Measurements from ENCODE around the gene COL5A1. TPM values are rescaled to one million over a fixed set of nuclear protein-coding genes. Genes with fewer than 3 reads are reported as not detected.

COL5A1 gene
- total and polyA plus RNA-seq, 2 donors (not counting 1 experiment from before 2014, with no cell fraction given) = 72.8 to 109 TPM

DNA sequence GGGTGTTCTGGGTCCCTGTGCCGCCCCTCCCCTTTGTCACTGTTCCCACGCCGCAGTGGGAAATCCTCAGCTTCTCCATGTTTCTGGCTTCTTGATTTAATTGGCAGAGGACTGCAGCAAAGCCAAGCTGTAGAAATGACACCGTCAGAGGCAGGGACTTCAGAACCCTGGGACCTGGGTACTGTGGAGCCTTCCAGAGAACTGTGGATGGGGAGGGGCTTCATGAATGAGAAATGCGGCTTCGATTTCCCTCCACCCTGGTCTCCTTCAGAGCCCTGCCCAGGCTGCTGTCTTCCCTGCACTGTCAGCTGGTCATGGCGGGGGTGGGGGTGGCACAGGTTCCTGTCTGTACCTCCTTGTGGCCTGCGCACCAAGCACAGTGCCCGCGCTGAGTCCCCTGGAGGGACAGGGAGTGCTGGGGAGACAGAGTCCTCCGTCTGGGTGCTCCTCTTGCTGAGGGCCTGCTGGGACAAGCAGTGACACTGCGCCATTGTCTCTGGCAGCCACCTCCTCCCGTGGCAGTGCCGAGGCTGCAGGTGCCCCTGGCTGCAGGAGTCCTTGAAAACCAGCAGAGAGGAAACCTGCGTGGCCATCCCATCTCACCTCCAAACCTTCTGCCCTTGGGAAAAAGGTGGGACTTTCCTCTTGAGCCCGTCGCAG is 47.2 kb downstream of the COL5A1 start:
- peaks cover 18% of the 10 kb centered on the region for H3K36me3 ChIP-seq (ENCODE audit: control insufficient read depth, insufficient read depth, low read length)
- no peak overlapping the region for H3K4me3 ChIP-seq (replicated peaks in 1 of 4; ENCODE audit: control extremely low read depth in 1 of 4, insufficient read depth in 1 of 4, low read depth in 3 of 4, low read length in 4 of 4)
- H3K4me2 ChIP-seq (ENCODE audit: extremely low read depth, insufficient read depth, low read length) = no peak overlapping the region
- H3K27me3 ChIP-seq (ENCODE audit: control insufficient read depth, insufficient read depth, low read length) = no peaks in the 10 kb centered on the region
- H2AFZ ChIP-seq (ENCODE audit: low read length) = no peak overlapping the region
- peaks cover 15% of the 10 kb centered on the region for H3K4me1 ChIP-seq (ENCODE audit: control insufficient read depth, extremely low read depth, insufficient read depth, low read length)
- peaks cover 51% of the 10 kb centered on the region for H3K79me2 ChIP-seq (ENCODE audit: control insufficient read depth, insufficient read depth, low read length)
- no peak for TF ChIP-seq EZH2 (IDR thresholded peaks at IDR 0.05; ENCODE audit: low read length, missing control alignments)
- TF ChIP-seq, protein P1, sequence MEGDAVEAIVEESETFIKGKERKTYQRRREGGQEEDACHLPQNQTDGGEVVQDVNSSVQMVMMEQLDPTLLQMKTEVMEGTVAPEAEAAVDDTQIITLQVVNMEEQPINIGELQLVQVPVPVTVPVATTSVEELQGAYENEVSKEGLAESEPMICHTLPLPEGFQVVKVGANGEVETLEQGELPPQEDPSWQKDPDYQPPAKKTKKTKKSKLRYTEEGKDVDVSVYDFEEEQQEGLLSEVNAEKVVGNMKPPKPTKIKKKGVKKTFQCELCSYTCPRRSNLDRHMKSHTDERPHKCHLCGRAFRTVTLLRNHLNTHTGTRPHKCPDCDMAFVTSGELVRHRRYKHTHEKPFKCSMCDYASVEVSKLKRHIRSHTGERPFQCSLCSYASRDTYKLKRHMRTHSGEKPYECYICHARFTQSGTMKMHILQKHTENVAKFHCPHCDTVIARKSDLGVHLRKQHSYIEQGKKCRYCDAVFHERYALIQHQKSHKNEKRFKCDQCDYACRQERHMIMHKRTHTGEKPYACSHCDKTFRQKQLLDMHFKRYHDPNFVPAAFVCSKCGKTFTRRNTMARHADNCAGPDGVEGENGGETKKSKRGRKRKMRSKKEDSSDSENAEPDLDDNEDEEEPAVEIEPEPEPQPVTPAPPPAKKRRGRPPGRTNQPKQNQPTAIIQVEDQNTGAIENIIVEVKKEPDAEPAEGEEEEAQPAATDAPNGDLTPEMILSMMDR (conservative IDR thresholded peaks at IDR 0.05 in 1 of 2, IDR thresholded peaks at IDR 0.05 in 1 of 2; ENCODE audit: low read depth in 1 of 2, low read length in 2 of 2) = no peak
- H3K9me3 ChIP-seq (ENCODE audit: control insufficient read depth, insufficient read depth, low read depth, low read length) = no peaks in the 10 kb centered on the region
- no peak overlapping the region for H3K9ac ChIP-seq (ENCODE audit: insufficient read depth, low read length)
- DNase-seq (ENCODE audit: low read depth in 2 of 2) = no peak
- no peak overlapping the region for H3K27ac ChIP-seq (ENCODE audit: insufficient read depth, low read length)
- H4K20me1 ChIP-seq (ENCODE audit: control insufficient read depth, extremely low read depth, insufficient read depth, low read length) = peaks cover 1% of the 10 kb centered on the region

DNA sequence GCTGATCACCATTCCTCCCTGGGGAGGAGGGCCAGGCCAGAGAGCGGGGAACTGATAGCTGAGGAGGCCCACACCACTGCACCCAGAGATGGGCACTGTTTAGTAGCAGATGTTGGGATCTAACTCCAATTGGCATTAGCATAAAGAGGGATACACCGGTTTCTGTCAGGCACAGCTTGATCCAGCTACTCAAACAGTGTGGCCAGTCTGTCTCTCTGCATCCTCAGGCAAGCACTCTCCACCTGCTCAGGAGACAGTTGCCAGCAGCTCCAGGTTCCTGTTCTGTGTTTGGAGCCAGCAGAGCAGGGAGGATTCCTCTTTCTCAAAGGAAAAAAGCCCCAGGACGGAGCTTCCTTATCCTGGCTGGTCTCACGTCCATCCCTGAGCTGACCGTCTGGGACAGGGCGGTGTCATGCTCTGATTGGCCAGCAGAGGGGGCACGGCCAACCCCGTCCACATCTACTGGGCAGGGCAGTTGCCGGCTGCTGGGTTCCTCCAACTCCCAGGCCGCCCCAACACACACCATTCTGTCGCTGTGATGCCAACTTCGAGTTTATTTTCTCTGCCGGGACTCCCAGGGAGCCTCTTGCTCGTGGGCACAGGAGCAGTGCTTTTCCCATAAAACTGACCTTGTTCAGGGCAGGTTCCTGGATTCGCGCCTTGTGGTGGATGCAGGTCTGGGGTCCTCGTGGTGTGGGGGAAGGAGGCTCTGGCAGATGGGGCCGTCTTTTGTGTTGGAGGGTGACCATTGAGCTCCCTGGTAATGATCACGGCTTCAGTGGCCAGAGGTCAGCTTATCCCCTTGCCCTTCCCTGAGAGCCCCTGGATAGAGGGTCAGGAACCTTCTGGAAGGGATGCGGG is 47.9 kb downstream of the COL5A1 start:
- peaks cover 1% of the 10 kb centered on the region for H4K20me1 ChIP-seq (ENCODE audit: control insufficient read depth, extremely low read depth, insufficient read depth, low read length)
- DNase-seq (ENCODE audit: low read depth in 2 of 2) = peak; percentile 48 to 53

DNA sequence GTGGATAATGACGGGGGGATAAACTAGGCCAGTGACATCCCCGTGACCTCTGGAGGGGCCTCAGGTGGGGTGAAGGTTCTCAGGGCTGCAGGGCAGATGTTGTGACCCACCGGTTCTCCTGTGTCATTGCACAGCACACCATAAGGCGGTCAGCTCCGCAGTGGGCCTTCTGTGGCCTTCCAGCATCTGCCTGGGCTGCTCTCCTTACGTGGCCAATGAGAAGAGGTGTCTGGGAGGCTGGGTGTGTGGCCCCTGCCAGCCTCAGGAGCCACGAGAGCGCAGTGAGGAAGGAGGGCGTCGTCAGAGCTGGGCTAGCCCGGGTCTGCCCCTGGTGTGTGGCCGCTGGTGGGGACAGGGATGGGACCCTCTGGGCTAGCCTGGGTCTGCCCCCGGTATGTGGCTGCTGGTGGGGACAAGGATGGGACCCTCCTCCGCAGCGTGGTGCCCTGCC is 48.7 kb downstream of the COL5A1 start:
- Histone ChIP-seq H4K20me1 (ENCODE audit: control insufficient read depth, extremely low read depth, insufficient read depth, low read length) (peaks cover 3% of the 10 kb centered on the region), H3K79me2 (ENCODE audit: control insufficient read depth, insufficient read depth, low read length) (peaks cover 50% of the 10 kb centered on the region), H3K4me2 (ENCODE audit: extremely low read depth, insufficient read depth, low read length) (no peak overlapping the region)

More for the DNA sequence above, 47.9 kb downstream of the COL5A1 start:
- Histone ChIP-seq H3K27me3 (ENCODE audit: control insufficient read depth, insufficient read depth, low read length) (no peaks in the 10 kb centered on the region), H3K9me3 (ENCODE audit: control insufficient read depth, insufficient read depth, low read depth, low read length) (no peaks in the 10 kb centered on the region), H3K36me3 (ENCODE audit: control insufficient read depth, insufficient read depth, low read length) (peaks cover 20% of the 10 kb centered on the region), H3K79me2 (ENCODE audit: control insufficient read depth, insufficient read depth, low read length) (peaks cover 54% of the 10 kb centered on the region), H3K4me2 (ENCODE audit: extremely low read depth, insufficient read depth, low read length) (no peak overlapping the region), H3K9ac (ENCODE audit: insufficient read depth, low read length) (no peak overlapping the region), H3K4me3 (replicated peaks in 1 of 4; ENCODE audit: control extremely low read depth in 1 of 4, insufficient read depth in 1 of 4, low read depth in 3 of 4, low read length in 4 of 4) (no peak overlapping the region), H3K27ac (ENCODE audit: insufficient read depth, low read length) (no peak overlapping the region), H3K4me1 (ENCODE audit: control insufficient read depth, extremely low read depth, insufficient read depth, low read length) (peaks cover 15% of the 10 kb centered on the region), H2AFZ (ENCODE audit: low read length) (no peak overlapping the region)
- TF ChIP-seq, protein P1 (conservative IDR thresholded peaks at IDR 0.05 in 1 of 2, IDR thresholded peaks at IDR 0.05 in 1 of 2; ENCODE audit: low read depth in 1 of 2, low read length in 2 of 2) = peak; percentile 64 to 87
- no peak for TF ChIP-seq EZH2 (IDR thresholded peaks at IDR 0.05; ENCODE audit: low read length, missing control alignments)

More for the DNA sequence above, 48.7 kb downstream of the COL5A1 start:
- no peak for DNase-seq (ENCODE audit: low read depth in 2 of 2)
- TF ChIP-seq, protein P1 (conservative IDR thresholded peaks at IDR 0.05 in 1 of 2, IDR thresholded peaks at IDR 0.05 in 1 of 2; ENCODE audit: low read depth in 1 of 2, low read length in 2 of 2) = no peak
- TF ChIP-seq EZH2 (IDR thresholded peaks at IDR 0.05; ENCODE audit: low read length, missing control alignments) = no peak
- Histone ChIP-seq H3K27ac (ENCODE audit: insufficient read depth, low read length) (no peak overlapping the region), H3K36me3 (ENCODE audit: control insufficient read depth, insufficient read depth, low read length) (peaks cover 26% of the 10 kb centered on the region), H3K27me3 (ENCODE audit: control insufficient read depth, insufficient read depth, low read length) (no peaks in the 10 kb centered on the region), H2AFZ (ENCODE audit: low read length) (no peak overlapping the region), H3K4me1 (ENCODE audit: control insufficient read depth, extremely low read depth, insufficient read depth, low read length) (peaks cover 15% of the 10 kb centered on the region), H3K9ac (ENCODE audit: insufficient read depth, low read length) (peak overlapping the region; percentile 23), H3K4me3 (replicated peaks in 1 of 4; ENCODE audit: control extremely low read depth in 1 of 4, insufficient read depth in 1 of 4, low read depth in 3 of 4, low read length in 4 of 4) (no peak overlapping the region), H3K9me3 (ENCODE audit: control insufficient read depth, insufficient read depth, low read depth, low read length) (no peaks in the 10 kb centered on the region)

All from fibroblast of lung (primary cell).